Renal cortical epithelial cell (primary cell): ENCODE data around the gene IER5. TPM values are rescaled to one million over a fixed set of nuclear protein-coding genes. Genes with fewer than 3 reads are reported as not detected.
"Not testable (repeated sequence)": the region's sequence is repeated elsewhere in the genome, so short reads cannot be mapped to it uniquely, and the experiment has no call there.

Experiments
- DNase-seq: peaks from one replicate; pipeline ENCODE4 v3.0.0-alpha.2; 2011; ENCODE audit warnings: low read depth
- total RNA-seq: library from RNA; depleted of rRNA; stranded (reverse); fragments of >200 nt; gene quantifications from 2 replicates; pipeline ENCODE4 v1.2.3, GENCODE V29; 2014

IER5 gene
- total RNA-seq, 1 donor from 2014 or later: 16.8 TPM

DNA sequence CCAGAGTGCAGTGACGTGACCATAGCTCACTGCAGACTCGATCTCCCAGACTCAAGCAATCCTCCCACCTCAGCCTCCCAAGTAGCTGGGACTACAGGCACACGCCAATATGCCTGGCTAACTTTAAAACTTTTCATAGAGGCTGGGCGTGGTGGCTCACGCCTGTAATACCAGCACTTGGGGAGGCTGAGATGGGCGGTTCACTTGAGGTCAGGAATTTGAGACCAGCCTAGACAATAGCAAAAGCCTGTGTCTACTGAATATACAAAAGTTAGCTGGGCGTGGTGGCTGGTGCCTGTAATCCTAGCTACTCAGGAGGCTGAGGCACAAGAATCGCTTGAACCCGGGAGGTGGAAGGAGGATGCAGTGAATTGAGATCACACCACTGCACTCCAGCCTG lies 27.5 kb downstream of the IER5 start:
- DNase-seq: not testable (repeated sequence)

DNA sequence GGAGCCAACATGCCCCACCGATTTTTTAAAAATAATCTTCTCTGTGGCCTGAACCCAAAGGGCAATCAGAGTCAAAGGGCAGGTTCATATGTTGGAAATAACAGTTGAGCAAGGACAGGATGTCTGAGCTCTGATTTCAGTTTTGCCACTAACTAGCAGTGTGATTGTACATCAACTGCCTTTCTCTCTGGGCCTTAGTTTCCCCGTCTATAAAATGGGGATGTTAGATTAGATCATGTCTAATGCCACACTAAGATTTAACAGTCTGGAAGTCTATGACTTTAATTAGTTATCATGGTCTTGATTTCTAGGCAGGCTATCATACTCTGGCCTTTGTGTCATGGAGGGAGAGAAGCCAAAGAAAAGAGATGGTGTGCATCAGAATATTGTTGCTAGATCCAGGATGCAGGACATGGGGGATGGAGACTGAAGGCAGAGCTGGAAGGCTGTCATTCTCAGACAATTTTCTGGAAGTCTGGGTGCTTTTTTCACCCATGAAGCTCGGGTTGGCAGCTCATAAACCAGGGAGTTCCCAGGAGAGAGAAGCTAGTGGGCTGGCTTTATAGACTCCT lies 28.4 kb downstream of the IER5 start:
- no peak for DNase-seq

DNA sequence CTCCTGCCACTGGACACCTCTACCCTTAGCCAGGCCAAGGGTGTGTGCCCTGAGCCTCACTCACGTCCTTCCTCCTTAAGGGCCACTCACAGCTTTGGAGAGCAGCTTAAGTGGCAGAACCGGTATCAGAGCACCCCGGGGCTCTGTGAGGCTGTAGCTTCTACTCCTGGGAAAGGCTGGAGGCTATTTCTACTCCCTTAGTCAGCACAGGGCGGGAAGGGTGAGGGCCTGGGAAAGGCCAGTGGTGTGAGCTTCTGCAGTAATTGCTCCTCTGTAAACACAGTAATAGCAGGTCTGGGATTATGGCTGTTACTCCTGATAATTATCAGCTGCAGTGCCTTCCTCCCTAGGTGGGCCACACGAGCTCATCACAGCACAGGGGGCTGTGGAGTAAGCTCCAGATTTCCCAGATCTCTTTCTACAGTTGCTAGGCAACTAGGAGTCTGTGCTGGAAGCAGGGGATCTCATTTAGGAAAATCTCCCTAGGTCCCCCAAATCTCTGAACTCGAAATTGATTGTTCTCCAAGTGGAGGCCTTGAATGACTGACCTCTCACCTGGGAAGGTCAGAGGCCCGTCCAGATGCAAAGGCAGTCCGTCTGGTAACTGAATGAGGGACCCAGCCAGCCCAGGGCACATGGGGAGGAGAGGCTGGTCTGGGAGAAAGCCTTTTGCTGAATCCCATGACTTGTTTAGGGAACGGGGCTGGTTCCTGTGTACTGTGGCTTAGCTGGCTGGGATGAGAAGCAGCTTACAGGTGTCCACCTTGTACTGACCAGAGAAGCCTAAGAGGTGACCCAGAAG lies 29.3 kb downstream of the IER5 start:
- DNase-seq: peak; percentile 90

DNA sequence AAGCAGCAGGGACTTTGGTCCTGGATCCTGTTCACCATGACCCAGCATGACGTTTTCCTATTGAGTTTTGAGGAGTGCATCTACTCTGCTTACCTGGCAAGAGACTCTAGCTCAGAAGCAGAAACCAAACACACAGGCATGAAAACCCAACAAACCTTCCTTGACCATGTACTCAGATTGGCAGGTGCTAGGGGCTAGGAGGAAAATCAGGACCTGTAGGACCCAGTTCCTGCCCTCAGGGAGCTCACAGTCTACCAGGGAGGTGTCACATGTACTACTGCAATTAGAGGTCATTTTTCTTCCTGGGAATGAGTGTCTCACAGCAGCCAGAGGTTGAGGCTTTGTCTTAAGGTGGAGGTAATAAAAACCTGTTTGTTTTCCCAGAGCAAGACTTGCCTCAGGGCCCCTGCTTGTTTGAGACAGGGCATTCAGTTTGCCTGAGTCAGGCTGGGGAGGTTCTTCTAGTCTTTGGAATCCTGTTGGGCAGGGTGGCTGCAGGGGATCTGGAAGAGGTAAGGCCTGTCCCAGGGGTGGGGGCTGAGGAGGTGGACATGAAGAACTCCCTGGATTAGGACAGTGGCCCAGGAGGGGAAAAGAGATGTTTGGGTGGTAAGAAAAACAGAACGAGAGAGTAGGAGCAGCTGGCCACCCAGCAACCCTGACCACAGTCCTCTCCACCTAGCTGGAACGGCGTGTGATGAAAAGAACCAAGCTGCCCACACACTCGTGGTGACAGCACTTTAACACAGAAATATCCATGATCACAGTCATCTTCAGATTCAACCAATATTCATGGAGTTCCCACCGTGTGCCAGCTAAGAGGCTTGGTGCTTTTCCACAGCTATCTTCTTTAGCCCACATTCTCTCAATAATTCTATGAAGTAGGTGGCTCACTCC lies 30.8 kb downstream of the IER5 start:
- DNase-seq: peak; percentile 97

DNA sequence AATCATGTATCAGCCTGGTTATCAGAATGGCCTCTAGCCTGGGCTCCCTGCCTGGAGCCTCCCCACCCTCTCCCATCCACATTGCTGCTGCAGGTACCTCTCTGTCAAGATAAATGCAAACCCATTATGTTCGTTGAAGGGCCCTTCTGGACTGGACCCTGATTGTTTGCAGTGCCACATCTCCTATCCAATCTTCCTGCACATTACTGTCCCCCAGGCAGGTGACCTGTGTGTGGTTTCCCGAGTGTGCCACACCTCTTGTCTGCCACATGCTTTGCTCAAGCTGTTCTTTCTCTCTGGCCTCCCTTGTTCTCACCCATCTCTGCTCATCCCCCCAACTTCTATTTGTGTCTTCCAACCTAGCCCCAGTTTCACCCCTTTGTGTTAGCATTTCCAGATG lies 32.4 kb downstream of the IER5 start:
- no peak for DNase-seq

DNA sequence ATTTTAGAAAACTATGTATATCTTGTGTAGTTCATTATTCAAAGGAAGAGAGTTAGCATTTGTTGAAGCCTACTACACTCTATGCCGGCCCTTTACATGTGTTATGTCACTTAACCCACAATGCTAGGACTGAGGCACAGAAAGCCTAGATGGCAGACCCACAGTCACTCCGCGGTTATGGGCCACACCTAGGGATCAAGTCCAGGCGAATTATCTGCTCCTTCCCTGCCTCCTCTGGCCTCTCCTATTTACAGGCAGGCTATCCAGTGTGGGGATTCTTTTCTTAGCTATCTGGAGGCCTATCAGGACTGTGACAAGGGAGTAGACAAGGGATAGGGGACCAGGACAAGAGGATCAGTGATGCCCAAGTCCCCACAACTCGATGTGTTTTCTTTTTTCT lies 33.0 kb downstream of the IER5 start:
- no peak for DNase-seq

DNA sequence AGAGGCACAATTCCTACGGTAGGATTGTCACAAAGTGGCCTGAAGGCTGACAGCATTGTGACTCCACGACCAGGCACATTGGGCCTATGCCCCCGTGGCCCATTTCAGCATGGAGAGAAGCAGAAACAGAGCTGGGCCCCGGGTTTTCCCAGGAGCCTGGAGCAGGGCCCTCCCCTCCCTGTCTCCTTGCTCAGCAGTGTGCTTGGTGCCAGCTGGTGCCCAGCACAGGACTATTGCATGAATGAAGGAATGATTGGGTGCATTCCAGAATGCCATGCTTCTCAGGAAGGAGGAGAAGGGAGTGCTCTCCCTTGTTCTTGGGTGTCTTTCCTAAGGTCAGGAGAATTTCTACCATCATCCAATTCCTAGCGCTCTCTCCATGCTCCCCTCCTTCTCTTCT lies 33.7 kb downstream of the IER5 start:
- no peak for DNase-seq

DNA sequence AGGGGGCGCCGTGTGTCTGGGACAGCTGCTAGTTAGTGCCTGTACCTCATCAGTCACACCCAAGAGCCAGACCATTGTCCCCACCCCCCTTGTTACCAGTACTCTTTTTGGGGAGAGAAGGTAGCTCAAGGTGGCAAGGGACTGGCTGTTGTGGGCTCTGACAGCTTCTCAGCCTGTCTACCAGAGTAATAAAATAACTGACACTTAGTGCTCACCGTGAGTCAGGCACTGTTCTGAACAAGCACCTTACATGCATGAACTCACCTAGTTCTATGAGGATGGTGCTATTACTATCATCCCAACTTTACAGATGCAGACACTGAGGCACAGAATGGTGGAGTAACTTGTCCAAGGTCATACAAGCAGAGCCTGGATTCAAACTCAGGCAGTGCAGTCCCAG lies 34.7 kb downstream of the IER5 start:
- DNase-seq: no peak

DNA sequence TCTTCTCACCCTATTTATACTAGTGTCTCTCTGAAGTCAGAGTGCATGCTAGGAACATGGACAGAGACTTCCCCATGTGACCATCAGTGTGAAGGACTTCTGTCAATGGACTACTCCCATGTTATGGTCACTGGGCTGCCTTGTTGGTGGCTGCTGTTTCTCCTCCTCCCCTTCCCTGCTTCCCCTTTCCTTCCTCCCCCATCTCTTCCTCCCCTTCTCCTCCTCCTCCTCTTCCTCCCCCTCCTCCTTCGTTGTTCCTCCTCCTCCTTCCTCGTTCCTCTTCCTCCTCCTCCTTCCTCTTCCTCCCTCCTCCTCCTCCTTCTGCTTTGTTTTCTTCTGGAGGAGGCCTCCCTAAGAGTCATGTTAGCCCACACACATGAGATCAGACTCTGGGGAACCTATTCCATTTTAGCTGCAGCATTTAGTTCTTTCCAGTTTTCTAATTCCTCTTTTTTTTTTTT lies 35.8 kb downstream of the IER5 start:
- no peak for DNase-seq

DNA sequence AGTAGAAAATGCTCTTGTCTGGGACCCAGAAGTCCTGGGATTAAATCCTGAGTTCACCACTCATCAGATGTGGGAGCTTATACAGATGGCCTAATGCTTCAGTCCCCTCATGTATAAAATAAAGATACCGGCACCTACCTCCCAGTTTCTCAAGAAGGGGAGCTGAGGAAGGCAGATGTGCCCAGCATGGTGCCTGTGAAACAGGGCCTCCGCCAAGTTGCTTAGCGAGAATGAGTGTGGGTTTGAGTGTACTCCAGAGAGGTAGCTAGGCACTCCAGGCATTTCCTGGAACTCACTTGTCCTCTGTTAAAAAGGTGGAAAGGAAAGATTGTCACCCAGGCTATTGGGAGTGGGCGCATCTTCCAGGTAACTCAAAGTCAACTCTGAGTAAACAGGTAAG lies 37.8 kb downstream of the IER5 start:
- DNase-seq: no peak

DNA sequence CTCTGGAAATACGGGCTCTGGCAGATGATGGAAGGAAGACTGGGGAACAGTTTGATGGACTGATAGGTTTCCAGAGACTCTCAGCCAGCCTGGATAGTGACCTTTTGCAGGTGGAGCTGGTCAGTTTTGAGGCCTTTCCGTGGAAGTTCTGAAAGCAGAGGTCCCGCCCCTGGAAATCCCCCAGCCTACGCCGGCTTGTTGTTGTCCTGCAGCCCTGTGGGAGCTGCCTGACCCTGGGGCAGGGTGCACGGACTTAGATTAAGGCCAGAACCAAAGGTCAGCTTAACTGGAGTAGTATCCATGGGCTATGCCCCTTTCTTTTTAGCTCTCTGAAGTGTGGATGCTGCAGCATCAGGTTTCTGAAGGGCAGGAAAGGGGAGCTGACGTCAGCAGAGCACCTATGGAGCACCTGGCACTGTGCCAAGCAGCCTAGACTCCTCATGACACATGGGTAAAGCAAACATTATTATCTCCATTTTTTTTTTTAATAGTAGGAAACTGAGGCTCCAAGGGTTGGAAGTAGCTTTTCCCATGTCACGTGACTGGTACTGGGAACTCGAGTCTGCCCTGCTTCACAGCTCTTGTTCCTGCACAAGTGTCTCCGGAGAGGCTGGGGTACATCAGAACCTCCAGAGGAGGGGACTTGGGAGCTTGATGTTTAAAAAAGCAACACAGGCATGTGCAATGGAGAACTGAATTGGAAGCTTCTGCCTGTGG lies 38.5 kb downstream of the IER5 start:
- no peak for DNase-seq

DNA sequence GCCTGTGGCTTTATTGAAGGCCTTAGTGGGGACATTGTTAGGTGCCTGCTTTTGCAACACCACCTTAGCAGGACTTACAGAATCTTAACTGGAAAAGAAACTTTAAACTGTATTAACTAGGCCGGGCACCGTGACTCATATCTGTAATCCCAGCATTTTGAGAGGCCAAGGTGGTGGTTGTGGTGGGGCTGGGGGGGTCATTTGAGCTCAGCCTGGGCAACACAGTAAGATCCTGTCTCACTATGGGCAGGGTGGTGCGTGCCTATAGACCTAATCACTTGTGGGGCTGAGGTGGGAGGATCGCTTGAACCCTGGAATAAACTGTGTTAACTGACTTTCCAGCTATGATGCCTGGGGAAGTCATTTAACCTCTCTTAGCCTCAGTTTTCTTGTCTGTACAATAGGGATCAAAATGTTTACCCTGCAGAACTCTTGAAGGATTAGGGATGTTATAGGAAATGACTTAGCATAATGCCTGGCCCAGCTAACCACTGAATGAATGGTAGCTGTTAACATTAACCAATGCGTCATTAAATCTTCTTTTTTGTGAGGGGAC lies 39.5 kb downstream of the IER5 start:
- peak; percentile 84 for DNase-seq

DNA sequence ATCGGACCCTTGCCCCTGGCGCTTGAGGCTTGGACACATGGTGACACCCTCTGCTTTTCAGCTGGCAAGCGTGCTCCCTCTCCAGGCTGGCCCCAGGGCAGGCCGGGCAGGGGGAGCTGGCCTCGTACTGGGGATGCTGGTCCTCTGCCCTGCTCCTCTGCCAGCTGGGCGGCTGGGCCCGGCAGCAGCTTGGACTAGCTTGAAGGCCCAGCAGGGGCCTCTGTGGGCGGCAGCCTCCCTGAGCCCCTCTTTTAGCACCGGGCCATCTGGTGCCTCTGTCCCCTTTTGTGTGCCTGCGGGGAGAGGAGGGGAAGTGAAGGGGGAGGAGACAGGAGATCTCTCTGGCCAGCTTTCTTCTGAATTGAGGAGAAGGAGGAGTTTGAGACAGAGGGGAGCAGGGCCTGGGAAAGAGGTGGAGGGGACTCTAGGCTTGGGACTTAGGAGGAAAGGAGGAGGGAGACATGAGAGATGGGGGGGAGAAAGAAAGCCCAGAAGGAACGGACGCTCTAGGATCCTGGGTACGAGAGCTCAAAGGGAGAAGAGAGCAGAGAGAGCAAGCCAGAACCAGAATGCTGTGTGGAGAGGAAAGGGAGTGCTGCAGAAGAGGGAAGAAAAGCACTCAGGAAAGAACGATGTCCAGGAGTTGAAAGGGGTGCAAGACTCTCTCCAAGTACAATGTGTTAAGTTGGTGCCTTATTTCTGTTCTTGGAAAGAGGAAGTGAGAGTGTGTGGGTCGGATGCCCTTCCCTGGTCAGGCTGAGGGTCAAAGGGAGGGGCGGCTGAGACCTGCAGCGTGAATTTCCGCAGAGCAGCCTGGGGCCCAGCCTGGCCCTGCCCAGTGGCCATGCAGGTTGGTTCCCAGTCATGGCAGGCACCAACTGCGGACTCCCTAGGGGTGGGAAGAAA lies 40.3 kb downstream of the IER5 start:
- no peak for DNase-seq

DNA sequence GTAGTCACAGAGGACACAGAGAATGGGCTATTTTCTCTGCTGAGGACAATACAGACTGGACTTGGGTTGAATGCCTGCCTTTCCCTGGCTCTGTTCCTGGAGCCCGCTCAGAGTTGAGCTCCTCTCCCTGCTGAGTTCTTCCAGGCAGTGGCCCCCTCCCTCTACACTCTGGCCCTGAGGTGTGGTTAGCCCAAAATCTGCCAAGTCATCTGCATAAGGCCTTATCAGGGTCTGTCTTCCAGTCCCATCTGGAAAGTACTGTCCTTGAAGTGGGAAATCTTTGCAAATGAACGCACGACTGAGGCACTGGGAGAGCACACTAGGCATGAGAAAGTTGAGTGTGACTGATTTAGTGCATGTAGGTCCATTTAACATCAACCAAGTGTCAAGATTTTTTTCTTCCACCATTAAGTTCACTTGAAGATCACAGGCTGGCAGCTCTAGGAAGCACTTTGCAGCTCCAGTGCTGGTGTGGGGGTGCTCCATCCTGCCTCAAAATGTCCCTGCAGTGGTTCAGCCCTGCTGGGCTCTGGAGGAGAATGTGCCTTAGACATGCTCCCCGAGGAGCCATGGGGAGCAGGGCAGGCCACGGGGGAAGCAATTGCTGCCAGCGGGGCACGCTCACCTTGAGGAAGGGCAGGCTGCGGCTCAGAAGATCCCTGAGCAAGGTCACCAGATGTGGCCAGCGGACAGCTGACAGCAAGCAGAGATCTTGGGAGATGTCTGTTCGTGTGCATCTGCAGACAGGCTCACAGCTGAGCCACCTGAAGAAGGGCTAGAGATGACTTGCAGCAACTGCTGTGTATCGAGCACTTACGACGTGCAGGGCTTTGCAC lies 41.5 kb downstream of the IER5 start:
- DNase-seq: no peak

DNA sequence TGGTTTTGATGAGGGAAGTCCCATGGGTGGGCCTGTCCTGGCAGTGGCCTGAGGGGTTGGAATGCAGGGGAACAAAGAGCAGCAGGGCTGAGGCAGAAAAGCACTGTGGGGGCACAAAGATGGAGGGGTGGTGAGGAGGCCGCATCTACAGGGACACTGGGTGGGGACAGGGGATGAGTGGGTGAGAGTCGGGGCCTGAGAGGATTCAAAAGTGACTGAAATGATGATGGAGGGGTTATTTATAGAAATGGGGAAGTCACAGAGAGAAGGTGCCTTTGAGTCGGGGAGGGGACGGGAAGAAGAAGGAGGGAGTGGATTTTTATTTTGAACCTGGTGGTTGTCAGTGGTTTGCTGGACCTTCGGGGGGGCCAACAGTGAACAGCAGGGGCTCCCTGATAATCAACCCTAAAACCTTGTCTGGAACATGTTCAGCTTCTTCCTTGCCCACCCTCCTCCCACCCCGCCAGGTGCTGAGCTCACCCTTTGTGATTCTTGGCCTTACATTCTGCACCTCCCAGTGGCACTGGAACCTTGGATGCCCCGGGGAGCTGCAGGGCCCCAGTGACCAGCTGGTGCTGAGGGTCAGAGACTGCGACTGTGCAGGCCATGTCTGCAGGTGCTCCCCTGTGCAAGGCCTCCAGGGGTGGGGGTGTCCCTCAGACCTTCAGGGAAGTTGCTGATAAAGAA lies 42.9 kb downstream of the IER5 start:
- no peak for DNase-seq

DNA sequence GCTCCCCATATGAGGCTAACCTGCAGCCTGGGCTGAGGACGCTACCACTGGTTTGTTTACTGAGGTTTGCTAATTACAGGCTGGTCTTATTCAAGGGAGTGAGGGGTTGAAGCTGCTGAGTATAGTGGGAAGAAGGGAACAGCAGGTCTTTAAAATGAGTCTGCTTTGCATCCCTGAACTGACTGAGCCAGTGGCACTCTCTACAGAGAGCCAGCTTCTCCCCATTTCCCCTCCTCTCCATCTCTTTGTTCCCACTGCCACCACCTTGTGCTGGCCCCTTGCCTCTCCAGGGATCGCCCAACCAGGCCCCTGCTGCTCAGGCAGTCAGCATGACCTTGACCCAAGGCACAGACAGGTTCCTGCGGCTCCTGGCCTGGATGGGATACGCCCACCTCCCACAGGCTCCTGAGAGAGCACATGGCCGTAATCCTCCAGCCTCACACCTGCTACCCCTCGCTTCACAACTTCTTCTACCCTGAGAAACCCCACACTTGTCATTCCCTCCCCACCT lies 45.0 kb downstream of the IER5 start:
- no peak for DNase-seq

DNA sequence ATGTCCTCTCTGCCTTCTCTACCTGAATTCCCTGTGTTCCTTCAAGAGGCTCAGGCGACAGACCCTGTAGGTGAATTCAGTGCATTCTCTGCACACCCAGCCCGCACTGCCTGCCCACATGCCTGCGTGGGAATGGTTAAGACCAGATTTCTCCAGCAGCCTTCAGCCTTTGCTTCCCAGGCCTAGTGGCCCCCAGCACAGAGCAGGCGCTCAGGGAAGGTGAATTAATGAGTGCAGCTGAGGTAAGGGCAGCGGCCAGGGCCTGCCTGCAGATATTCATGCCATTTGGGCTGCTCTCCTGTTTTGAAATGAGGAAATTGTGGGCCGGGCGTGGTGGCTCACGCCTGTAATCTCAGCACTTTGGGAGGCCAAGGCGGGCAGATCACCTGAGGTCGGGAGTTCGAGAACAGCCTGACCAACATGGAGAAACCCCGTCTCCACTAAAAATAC lies 45.5 kb downstream of the IER5 start:
- DNase-seq: no peak

DNA sequence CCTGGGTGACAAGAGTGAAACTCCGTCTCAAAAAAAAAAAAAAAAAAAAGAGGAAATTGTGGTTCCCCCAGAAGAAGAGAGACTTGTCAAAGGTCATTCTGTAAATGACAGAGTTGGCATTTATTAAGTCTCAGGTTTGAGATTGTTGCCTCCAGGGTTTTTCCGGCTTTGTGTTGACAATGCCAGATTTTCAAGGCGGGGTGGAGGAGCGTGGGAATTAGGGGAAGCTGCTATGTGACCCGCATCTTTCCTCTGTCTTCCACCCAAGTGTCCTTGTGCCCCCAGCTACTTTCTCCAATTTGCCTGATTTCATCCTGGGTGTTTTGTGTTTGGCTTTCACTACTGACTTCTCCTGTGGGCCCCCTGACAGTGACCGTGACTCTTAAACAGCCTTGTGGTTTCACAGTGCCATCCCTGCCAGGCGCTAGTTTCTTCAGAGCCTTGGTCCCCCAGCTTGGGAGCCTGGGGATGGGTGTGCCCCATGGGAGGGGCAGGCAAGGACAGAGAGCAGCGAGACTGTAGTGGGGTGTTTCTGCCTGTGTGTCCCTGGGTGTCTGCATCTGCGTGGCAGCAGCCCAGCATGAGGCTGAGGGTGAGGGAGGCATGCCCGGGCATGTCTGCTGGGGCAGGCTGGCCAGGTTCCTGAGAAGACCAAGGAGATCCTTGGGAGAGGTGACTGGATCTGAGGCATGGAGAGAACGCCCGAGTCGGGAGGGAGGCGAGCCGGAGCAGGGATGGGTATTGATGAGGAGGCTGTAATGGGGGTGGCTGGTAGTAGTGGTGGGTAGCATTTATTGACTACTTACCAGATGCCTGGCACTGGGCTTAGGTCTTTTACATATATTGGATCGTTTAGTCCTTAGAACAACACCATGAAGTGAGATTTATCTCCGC lies 46.3 kb downstream of the IER5 start:
- peak; percentile 52 for DNase-seq
